ENCODE measurements around the gene DLGAP4.

DNA sequence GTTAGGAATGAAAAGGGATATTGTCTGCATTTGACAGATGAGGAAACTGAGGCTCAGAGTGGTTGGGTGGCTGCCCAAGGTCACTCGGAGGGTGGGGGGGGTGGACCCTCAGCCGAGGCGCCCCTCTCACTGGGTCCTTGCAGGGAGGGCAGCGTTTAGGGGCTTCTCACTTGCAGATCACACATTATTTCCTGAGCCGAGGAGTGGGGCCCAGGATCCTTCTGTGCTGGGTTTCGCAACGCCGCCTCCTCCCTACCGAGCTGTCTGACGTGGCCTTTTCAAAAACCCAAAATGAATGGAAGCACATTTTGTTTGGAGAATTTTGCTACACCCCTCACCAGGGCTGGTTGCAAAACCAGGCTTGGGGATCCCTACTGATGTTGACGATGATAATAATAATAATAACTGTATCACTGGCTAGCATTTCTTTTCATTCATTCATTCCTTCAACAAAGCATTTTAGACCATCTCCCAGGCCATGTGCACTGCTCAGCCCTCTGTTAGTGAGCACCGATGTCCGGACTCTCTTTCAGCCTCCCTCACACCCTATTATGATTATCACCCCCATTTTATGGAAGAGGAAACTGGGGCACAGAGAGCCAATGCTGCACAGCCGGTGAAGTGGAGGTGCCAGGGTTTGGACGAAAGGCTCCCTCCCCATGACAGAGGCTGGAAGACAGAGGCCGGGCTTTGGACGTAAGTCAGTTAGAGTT, 5.2 kb downstream of the DLGAP4 start:
- TF ChIP-seq, protein P1, sequence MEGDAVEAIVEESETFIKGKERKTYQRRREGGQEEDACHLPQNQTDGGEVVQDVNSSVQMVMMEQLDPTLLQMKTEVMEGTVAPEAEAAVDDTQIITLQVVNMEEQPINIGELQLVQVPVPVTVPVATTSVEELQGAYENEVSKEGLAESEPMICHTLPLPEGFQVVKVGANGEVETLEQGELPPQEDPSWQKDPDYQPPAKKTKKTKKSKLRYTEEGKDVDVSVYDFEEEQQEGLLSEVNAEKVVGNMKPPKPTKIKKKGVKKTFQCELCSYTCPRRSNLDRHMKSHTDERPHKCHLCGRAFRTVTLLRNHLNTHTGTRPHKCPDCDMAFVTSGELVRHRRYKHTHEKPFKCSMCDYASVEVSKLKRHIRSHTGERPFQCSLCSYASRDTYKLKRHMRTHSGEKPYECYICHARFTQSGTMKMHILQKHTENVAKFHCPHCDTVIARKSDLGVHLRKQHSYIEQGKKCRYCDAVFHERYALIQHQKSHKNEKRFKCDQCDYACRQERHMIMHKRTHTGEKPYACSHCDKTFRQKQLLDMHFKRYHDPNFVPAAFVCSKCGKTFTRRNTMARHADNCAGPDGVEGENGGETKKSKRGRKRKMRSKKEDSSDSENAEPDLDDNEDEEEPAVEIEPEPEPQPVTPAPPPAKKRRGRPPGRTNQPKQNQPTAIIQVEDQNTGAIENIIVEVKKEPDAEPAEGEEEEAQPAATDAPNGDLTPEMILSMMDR (conservative IDR thresholded peaks at IDR 0.05 in 1 of 2, IDR thresholded peaks at IDR 0.05 in 1 of 2; ENCODE audit: extremely low read depth in 1 of 2, insufficient read depth in 1 of 2, low read depth in 1 of 2, low read length in 2 of 2), result no peak
- no peak for TF ChIP-seq EZH2 (IDR thresholded peaks at IDR 0.05; ENCODE audit: borderline replicate concordance, low read length)
